ENCODE measurements around the gene SOX6. TPM values are rescaled to one million over a fixed set of nuclear protein-coding genes. Genes with fewer than 3 reads are reported as not detected.
"Not testable (repeated sequence)": the region's sequence is repeated elsewhere in the genome, so short reads cannot be mapped to it uniquely, and the experiment has no call there.

The SOX6 gene
- total RNA-seq, 1 donor from 2014 or later: 13.4 TPM

GRCh38 chr11:16397390-16397789 is 41.0 kb upstream of the SOX6 start:
- H3K4me3 Mint-ChIP-seq (ENCODE audit: unreplicated experiment): peak overlapping the region; percentile 41
- H3K4me1 Mint-ChIP-seq (ENCODE audit: unreplicated experiment): peaks cover 36% of the 10 kb centered on the region
- DNase-seq (ENCODE audit: extremely low spot score, unreplicated experiment): no peak
- H3K27me3 Mint-ChIP-seq (ENCODE audit: unreplicated experiment): no peaks in the 10 kb centered on the region
- H3K27ac Mint-ChIP-seq (ENCODE audit: unreplicated experiment): no peak overlapping the region
- no peaks in the 10 kb centered on the region for H3K9me3 Mint-ChIP-seq (ENCODE audit: unreplicated experiment)
- TF ChIP-seq, protein P1, sequence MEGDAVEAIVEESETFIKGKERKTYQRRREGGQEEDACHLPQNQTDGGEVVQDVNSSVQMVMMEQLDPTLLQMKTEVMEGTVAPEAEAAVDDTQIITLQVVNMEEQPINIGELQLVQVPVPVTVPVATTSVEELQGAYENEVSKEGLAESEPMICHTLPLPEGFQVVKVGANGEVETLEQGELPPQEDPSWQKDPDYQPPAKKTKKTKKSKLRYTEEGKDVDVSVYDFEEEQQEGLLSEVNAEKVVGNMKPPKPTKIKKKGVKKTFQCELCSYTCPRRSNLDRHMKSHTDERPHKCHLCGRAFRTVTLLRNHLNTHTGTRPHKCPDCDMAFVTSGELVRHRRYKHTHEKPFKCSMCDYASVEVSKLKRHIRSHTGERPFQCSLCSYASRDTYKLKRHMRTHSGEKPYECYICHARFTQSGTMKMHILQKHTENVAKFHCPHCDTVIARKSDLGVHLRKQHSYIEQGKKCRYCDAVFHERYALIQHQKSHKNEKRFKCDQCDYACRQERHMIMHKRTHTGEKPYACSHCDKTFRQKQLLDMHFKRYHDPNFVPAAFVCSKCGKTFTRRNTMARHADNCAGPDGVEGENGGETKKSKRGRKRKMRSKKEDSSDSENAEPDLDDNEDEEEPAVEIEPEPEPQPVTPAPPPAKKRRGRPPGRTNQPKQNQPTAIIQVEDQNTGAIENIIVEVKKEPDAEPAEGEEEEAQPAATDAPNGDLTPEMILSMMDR (IDR thresholded peaks at IDR 0.05): no peak
- H3K36me3 Mint-ChIP-seq (ENCODE audit: unreplicated experiment): no peaks in the 10 kb centered on the region

DNA sequence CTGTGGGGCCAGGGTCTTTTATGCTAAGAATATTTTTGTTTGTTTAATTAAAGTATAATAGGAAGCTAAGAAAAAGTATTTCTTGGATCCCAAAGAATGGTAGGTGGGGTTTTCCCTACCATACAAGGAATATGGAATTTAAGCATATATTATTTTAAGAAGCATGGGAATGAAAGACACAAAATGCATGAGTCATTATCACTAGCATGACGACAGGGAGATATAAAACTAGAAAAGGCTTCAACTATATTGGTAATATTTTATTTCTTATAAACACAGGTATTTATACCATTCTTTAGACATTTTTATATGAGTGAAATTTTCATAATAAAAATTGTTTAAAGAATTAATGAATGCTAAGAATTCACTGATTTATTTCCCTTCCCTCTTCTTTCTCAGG is 39.3 kb upstream of the SOX6 start:
- H3K9me3 Mint-ChIP-seq (ENCODE audit: unreplicated experiment): no peaks in the 10 kb centered on the region
- no peak for DNase-seq (ENCODE audit: extremely low spot score, unreplicated experiment)
- peaks cover 36% of the 10 kb centered on the region for H3K4me1 Mint-ChIP-seq (ENCODE audit: unreplicated experiment)
- no peak overlapping the region for H3K4me3 Mint-ChIP-seq (ENCODE audit: unreplicated experiment)
- TF ChIP-seq, protein P1 (IDR thresholded peaks at IDR 0.05): no peak
- no peaks in the 10 kb centered on the region for H3K27me3 Mint-ChIP-seq (ENCODE audit: unreplicated experiment)
- no peaks in the 10 kb centered on the region for H3K36me3 Mint-ChIP-seq (ENCODE audit: unreplicated experiment)
- peak overlapping the region; percentile 37 for H3K27ac Mint-ChIP-seq (ENCODE audit: unreplicated experiment)

DNA sequence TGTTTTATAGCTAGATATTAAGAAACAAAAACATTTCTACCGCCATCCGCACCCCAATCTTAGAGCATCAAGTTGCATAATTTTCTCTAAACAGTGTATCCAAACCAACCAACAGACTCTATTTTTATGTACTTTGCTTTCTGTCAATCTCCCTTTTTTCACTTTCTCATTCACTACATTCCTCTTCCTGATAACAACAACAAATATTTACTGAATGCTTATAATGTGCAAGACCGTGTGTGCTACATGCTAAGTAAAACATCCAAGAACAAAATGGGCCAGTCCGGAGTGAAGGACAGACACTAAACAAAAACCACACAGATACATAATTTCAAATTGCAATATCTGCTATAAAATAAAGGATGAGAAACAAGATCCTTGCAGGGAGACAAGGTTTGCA is 38.6 kb upstream of the SOX6 start:
- no peak for DNase-seq (ENCODE audit: extremely low spot score, unreplicated experiment)
- Mint-ChIP-seq H3K36me3 (ENCODE audit: unreplicated experiment) (no peaks in the 10 kb centered on the region), H3K4me3 (ENCODE audit: unreplicated experiment) (no peak overlapping the region), H3K27me3 (ENCODE audit: unreplicated experiment) (no peaks in the 10 kb centered on the region), H3K4me1 (ENCODE audit: unreplicated experiment) (peaks cover 36% of the 10 kb centered on the region), H3K27ac (ENCODE audit: unreplicated experiment) (peak overlapping the region; percentile 37), H3K9me3 (ENCODE audit: unreplicated experiment) (no peaks in the 10 kb centered on the region)
- TF ChIP-seq, protein P1 (IDR thresholded peaks at IDR 0.05): no peak

DNA sequence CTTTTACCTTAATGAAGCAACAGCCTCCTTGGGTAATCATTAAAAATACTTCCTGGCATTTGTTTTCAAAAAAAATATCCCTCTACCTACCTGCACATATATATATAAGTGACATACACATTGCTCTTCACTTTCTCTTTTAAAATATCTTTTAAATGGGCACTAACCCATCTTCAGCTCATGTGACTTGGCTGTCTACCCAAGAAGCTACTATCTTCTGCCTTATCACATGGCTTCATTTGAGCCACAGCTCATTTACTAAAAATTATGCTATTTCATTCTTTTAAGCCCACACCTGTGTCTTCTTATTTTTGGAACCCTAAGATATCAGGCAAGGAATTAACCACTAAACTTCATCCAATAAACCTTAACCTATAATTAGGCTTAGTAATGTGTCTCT is 37.0 kb upstream of the SOX6 start:
- DNase-seq (ENCODE audit: extremely low spot score, unreplicated experiment): no peak
- Mint-ChIP-seq H3K9me3 (ENCODE audit: unreplicated experiment) (no peaks in the 10 kb centered on the region), H3K27ac (ENCODE audit: unreplicated experiment) (no peak overlapping the region), H3K4me1 (ENCODE audit: unreplicated experiment) (peaks cover 34% of the 10 kb centered on the region), H3K27me3 (ENCODE audit: unreplicated experiment) (no peaks in the 10 kb centered on the region), H3K36me3 (ENCODE audit: unreplicated experiment) (peaks cover 6% of the 10 kb centered on the region), H3K4me3 (ENCODE audit: unreplicated experiment) (no peak overlapping the region)
- TF ChIP-seq, protein P1 (IDR thresholded peaks at IDR 0.05): no peak

DNA sequence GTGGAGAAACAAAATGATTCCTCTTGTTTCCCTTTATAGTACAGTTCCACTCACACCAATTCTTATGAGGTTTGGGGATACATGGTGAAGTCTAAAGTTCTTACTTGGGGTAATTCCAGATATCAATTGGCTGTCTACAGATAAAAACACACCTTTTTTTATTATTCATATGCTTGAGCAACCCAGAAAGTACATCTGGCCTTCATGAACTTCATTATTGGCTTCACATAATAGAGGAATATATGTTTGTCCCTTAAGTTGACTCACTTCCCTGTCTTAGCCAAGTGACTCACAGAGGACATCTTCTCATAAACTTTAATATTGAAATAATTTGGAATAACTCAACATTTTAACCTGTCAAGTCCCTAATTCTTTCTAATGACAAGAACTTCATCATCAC is 36.3 kb upstream of the SOX6 start:
- DNase-seq (ENCODE audit: extremely low spot score, unreplicated experiment): no peak
- TF ChIP-seq, protein P1 (IDR thresholded peaks at IDR 0.05): no peak
- no peak overlapping the region for H3K27ac Mint-ChIP-seq (ENCODE audit: unreplicated experiment)
- no peak overlapping the region for H3K4me3 Mint-ChIP-seq (ENCODE audit: unreplicated experiment)
- H3K27me3 Mint-ChIP-seq (ENCODE audit: unreplicated experiment): no peaks in the 10 kb centered on the region
- no peaks in the 10 kb centered on the region for H3K9me3 Mint-ChIP-seq (ENCODE audit: unreplicated experiment)
- peaks cover 30% of the 10 kb centered on the region for H3K4me1 Mint-ChIP-seq (ENCODE audit: unreplicated experiment)
- peaks cover 6% of the 10 kb centered on the region for H3K36me3 Mint-ChIP-seq (ENCODE audit: unreplicated experiment)

DNA sequence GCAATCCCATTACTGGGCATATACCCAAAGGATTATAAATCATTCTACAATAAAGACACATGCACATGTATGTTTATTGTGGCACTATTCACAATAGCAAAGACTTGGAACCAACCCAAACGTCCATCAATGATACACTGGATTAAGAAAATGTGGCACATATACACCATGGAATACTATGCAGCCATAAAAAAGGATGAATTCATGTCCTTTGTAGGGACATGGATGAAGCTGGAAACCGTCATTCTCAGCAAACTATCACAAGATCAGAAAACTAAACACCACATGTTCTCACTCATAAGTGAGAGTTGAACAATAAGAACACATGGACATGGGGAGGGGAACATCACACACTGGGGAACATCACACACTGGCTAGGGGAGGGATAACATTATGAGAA is 34.5 kb upstream of the SOX6 start:
- not testable (repeated sequence) for H3K27me3 Mint-ChIP-seq (ENCODE audit: unreplicated experiment); H3K27ac Mint-ChIP-seq (ENCODE audit: unreplicated experiment); DNase-seq (ENCODE audit: extremely low spot score, unreplicated experiment)

More for the DNA sequence above, 34.5 kb upstream of the SOX6 start:
- H3K4me1 Mint-ChIP-seq (ENCODE audit: unreplicated experiment): peaks cover 19% of the 10 kb centered on the region
- not testable (repeated sequence) for H3K4me3 Mint-ChIP-seq (ENCODE audit: unreplicated experiment); H3K36me3 Mint-ChIP-seq (ENCODE audit: unreplicated experiment); H3K9me3 Mint-ChIP-seq (ENCODE audit: unreplicated experiment)
